GM19463 (cell line): ENCODE measurements around the gene SEC31A.

ENCODE experiments used
- ATAC-seq: cut with Tn5 transposase; IDR thresholded peaks from one replicate; pipeline ENCODE4 v1.9.1; 2021; ENCODE audit warnings: mild to moderate bottlenecking, moderate library complexity; ENCODE audit not compliant: unreplicated experiment

Gene SEC31A

DNA sequence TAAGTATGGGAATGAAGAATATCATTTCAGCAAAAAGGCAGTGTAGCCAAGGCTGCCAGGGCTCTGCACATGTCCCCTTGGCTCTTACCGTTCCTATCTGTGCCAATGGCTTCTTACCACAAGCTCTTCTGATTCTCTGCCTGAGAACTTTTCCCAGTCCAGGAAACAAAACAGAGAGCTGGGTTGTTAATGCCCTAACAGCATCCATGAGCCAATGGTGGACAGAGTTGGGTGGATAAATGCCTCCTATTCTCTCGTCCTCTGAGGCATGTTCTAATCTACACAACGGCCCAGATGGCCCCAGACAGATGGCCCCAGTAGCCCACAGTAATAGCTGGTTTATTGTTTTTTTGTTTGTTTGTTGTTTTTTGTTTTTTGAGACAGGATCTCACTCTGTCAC, 120.3 kb downstream of the SEC31A start:
- ATAC-seq: no peak
